ENCODE results near the gene SOCS3.

Gene SOCS3

GRCh38 chr17:78398390-78398789 is 38.5 kb upstream of the SOCS3 start:
- Histone ChIP-seq H3K27me3 (ENCODE audit: low read depth, low read length) (no peaks in the 10 kb centered on the region), H2AFZ (ENCODE audit: low read depth, low read length) (no peak overlapping the region), H3K9ac (ENCODE audit: low read length) (no peak overlapping the region), H3K4me2 (ENCODE audit: low read length) (no peak overlapping the region), H3K9me3 (ENCODE audit: insufficient read depth, low read length) (no peaks in the 10 kb centered on the region), H3K27ac (ENCODE audit: low read length) (no peak overlapping the region), H3K36me3 (replicated peaks; ENCODE audit: low read depth, low read length) (peaks cover 75% of the 10 kb centered on the region), H3K4me1 (ENCODE audit: low read length) (peaks cover 5% of the 10 kb centered on the region), H3K4me3 (ENCODE audit: low read length) (no peak overlapping the region), H3K79me2 (ENCODE audit: low read length) (peaks cover 73% of the 10 kb centered on the region), H4K20me1 (ENCODE audit: insufficient read depth, low read length) (peaks cover 79% of the 10 kb centered on the region)
- TF ChIP-seq EZH2phosphoT487 (IDR thresholded peaks at IDR 0.05; ENCODE audit: low read depth) (no peak), CTCF (IDR thresholded peaks at IDR 0.05; ENCODE audit: low read depth, low read length) (no peak)

- H3K36me3 ChIP-seq (replicated peaks; ENCODE audit: low read depth, low read length): peaks cover 69% of the 10 kb centered on the region
- peaks cover 73% of the 10 kb centered on the region for H3K79me2 ChIP-seq (ENCODE audit: low read length)
- no peak overlapping the region for H3K27ac ChIP-seq (ENCODE audit: low read length)
- H3K9me3 ChIP-seq (ENCODE audit: insufficient read depth, low read length): no peaks in the 10 kb centered on the region
- no peak overlapping the region for H2AFZ ChIP-seq (ENCODE audit: low read depth, low read length)
- no peaks in the 10 kb centered on the region for H3K27me3 ChIP-seq (ENCODE audit: low read depth, low read length)
- H3K4me2 ChIP-seq (ENCODE audit: low read length): no peak overlapping the region
- H3K4me1 ChIP-seq (ENCODE audit: low read length): peaks cover 11% of the 10 kb centered on the region
- H4K20me1 ChIP-seq (ENCODE audit: insufficient read depth, low read length): peaks cover 78% of the 10 kb centered on the region
- H3K4me3 ChIP-seq (ENCODE audit: low read length): no peak overlapping the region
- TF ChIP-seq CTCF (IDR thresholded peaks at IDR 0.05; ENCODE audit: low read depth, low read length): no peak
- TF ChIP-seq EZH2phosphoT487 (IDR thresholded peaks at IDR 0.05; ENCODE audit: low read depth): no peak
- H3K9ac ChIP-seq (ENCODE audit: low read length): no peak overlapping the region
These were observed 37.8 kb upstream of the SOCS3 start for GRCh38 chr17:78397681-78398101.

GRCh38 chr17:78396441-78397337 is 36.8 kb upstream of the SOCS3 start:
- Histone ChIP-seq H3K36me3 (replicated peaks; ENCODE audit: low read depth, low read length) (peaks cover 73% of the 10 kb centered on the region), H3K27ac (ENCODE audit: low read length) (no peak overlapping the region), H4K20me1 (ENCODE audit: insufficient read depth, low read length) (peaks cover 82% of the 10 kb centered on the region), H3K27me3 (ENCODE audit: low read depth, low read length) (no peaks in the 10 kb centered on the region), H3K4me3 (ENCODE audit: low read length) (no peak overlapping the region), H3K9ac (ENCODE audit: low read length) (no peak overlapping the region), H3K4me1 (ENCODE audit: low read length) (peaks cover 21% of the 10 kb centered on the region), H2AFZ (ENCODE audit: low read depth, low read length) (no peak overlapping the region), H3K4me2 (ENCODE audit: low read length) (no peak overlapping the region), H3K9me3 (ENCODE audit: insufficient read depth, low read length) (no peaks in the 10 kb centered on the region), H3K79me2 (ENCODE audit: low read length) (peaks cover 80% of the 10 kb centered on the region)
- no peak for TF ChIP-seq CTCF (IDR thresholded peaks at IDR 0.05; ENCODE audit: low read depth, low read length)
- TF ChIP-seq EZH2phosphoT487 (IDR thresholded peaks at IDR 0.05; ENCODE audit: low read depth): no peak

GRCh38 chr17:78395155-78395554 is 35.3 kb upstream of the SOCS3 start:
- Histone ChIP-seq H3K36me3 (replicated peaks; ENCODE audit: low read depth, low read length) (peaks cover 66% of the 10 kb centered on the region), H3K27me3 (ENCODE audit: low read depth, low read length) (no peaks in the 10 kb centered on the region)
- no peak for TF ChIP-seq CTCF (IDR thresholded peaks at IDR 0.05; ENCODE audit: low read depth, low read length)
- TF ChIP-seq EZH2phosphoT487 (IDR thresholded peaks at IDR 0.05; ENCODE audit: low read depth): no peak

More at GRCh38 chr17:78395155-78395554, 35.3 kb upstream of the SOCS3 start:
- Histone ChIP-seq H3K79me2 (ENCODE audit: low read length) (peaks cover 92% of the 10 kb centered on the region), H3K9ac (ENCODE audit: low read length) (no peak overlapping the region), H3K4me3 (ENCODE audit: low read length) (no peak overlapping the region), H4K20me1 (ENCODE audit: insufficient read depth, low read length) (peaks cover 91% of the 10 kb centered on the region), H3K4me1 (ENCODE audit: low read length) (peaks cover 36% of the 10 kb centered on the region), H3K9me3 (ENCODE audit: insufficient read depth, low read length) (no peaks in the 10 kb centered on the region), H3K4me2 (ENCODE audit: low read length) (no peak overlapping the region), H3K27ac (ENCODE audit: low read length) (no peak overlapping the region), H2AFZ (ENCODE audit: low read depth, low read length) (no peak overlapping the region)
